RWPE2 (cell line): ENCODE measurements around the gene PRR30.

ENCODE experiments used
- ATAC-seq: fragments of 200-7000 bp; cut with Tn5 transposase; 3 replicates; pipeline ENCODE4 v1.9.1; 2021; ENCODE audit warnings: low read depth
- DNase-seq: peaks from one replicate; pipeline ENCODE4 v3.0.0-alpha.2; 2020; ENCODE audit warnings: low spot score
- H3K27ac ChIP-seq: fragments of 450-650 bp; 2 replicates; pipeline ENCODE4 v1.5.1; 2017; ENCODE audit warnings: mild to moderate bottlenecking; ENCODE audit not compliant: poor library complexity, severe bottlenecking
- H3K27me3 ChIP-seq: fragments of 250-450 bp; sonication (Bioruptor Pico); 2 replicates; pipeline ENCODE4 v1.5.1; 2021; ENCODE audit warnings: mild to moderate bottlenecking, moderate library complexity; ENCODE audit not compliant: insufficient read depth, poor library complexity, severe bottlenecking
- H3K36me3 ChIP-seq: fragments of 250-450 bp; sonication (Bioruptor Pico); 2 replicates; pipeline ENCODE4 v1.5.1; 2020; ENCODE audit warnings: low read depth, mild to moderate bottlenecking, moderate library complexity
- H3K4me1 ChIP-seq: fragments of 250-450 bp; sonication (Bioruptor Pico); 2 replicates; pipeline ENCODE4 v1.5.1; 2021; ENCODE audit warnings: mild to moderate bottlenecking, moderate library complexity; ENCODE audit not compliant: insufficient read depth, poor library complexity, severe bottlenecking
- H3K4me3 ChIP-seq: fragments of 250-450 bp; sonication (Bioruptor Pico); 2 replicates; pipeline ENCODE4 v1.5.1; 2021; ENCODE audit warnings: mild to moderate bottlenecking, moderate library complexity; ENCODE audit not compliant: severe bottlenecking
- H3K9me3 ChIP-seq: fragments of 250-450 bp; sonication (Bioruptor Pico); 2 replicates; pipeline ENCODE4 v1.5.1; 2021; ENCODE audit warnings: mild to moderate bottlenecking, moderate library complexity; ENCODE audit not compliant: severe bottlenecking
- TF ChIP-seq, protein P1 (sequence below): fragments of 450-650 bp; IDR thresholded peaks from one replicate; pipeline ENCODE4 v1.5.1; 2017; ENCODE audit warnings: mild to moderate bottlenecking, moderate library complexity; ENCODE audit not compliant: poor library complexity, severe bottlenecking

The PRR30 gene

DNA sequence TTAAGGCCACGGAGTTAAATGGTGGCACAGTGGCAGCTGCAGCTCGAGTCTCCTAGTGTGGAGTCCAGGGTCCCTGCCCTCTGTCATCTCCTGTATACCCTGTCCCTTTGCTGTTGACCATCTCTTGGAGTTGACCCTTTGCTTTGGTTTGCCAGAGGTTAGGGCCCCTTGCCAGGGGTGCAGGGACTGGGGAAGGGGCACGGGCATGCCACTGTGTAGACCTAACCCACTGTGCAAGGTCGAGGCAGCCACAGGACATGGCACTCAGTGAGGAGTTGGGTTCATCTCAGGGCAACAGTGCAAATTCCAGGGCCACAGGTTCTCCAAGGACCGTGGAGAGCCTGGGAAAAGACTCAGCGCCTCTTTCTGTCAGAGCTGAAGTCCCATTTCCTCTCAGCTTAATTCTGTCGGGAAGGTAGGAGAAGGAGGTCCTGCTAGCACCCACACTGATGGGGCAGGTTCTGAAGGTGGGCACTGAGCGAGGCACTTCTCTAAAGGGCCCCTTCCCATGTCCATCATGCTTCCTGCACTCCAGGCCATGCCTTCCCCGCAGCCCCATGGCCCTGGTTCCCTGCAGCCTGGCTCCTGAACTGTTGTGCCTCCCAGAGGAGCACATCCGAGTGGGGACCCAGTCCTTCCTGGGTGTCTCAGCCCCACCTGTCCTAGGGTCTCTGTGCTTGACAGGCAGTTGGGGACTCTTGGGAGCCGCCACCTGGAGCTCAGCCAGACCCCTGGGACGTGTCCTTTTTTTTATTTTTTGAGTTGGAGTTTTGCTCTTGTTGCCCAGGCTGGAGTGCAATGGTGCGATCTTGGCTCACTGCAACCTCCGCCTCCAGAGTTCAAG, 49.9 kb downstream of the PRR30 start:
- TF ChIP-seq, protein P1, sequence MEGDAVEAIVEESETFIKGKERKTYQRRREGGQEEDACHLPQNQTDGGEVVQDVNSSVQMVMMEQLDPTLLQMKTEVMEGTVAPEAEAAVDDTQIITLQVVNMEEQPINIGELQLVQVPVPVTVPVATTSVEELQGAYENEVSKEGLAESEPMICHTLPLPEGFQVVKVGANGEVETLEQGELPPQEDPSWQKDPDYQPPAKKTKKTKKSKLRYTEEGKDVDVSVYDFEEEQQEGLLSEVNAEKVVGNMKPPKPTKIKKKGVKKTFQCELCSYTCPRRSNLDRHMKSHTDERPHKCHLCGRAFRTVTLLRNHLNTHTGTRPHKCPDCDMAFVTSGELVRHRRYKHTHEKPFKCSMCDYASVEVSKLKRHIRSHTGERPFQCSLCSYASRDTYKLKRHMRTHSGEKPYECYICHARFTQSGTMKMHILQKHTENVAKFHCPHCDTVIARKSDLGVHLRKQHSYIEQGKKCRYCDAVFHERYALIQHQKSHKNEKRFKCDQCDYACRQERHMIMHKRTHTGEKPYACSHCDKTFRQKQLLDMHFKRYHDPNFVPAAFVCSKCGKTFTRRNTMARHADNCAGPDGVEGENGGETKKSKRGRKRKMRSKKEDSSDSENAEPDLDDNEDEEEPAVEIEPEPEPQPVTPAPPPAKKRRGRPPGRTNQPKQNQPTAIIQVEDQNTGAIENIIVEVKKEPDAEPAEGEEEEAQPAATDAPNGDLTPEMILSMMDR: no peak
- Histone ChIP-seq H3K36me3 (no peaks in the 10 kb centered on the region), H3K27ac (no peak overlapping the region), H3K27me3 (no peaks in the 10 kb centered on the region), H3K9me3 (no peaks in the 10 kb centered on the region), H3K4me3 (no peak overlapping the region), H3K4me1 (no peaks in the 10 kb centered on the region)
- ATAC-seq (no peak), DNase-seq (no peak)

DNA sequence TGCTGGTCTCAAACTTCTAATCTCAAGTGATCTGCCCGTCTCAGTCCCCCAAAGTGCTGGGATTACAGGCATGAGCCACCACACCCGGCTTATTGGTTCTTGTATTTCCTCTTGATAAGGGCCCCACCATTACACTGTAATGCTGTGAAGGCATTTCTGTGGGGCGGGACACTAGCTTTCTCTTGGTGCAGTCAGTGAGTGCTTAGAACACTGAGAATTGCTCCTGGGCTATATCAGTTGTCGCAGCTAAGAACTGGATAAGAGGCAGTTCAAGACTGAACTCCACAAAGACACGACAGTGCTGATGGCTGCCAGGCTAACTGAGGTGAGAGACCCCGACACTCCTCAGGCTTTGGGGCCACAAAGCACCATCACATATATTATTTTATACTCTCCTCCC, 50.6 kb downstream of the PRR30 start:
- Histone ChIP-seq H3K36me3 (no peaks in the 10 kb centered on the region), H3K27me3 (no peaks in the 10 kb centered on the region), H3K9me3 (no peaks in the 10 kb centered on the region), H3K4me3 (no peak overlapping the region), H3K4me1 (no peaks in the 10 kb centered on the region), H3K27ac (no peak overlapping the region)
- ATAC-seq: no peak
- TF ChIP-seq, protein P1: no peak
- DNase-seq: no peak

DNA sequence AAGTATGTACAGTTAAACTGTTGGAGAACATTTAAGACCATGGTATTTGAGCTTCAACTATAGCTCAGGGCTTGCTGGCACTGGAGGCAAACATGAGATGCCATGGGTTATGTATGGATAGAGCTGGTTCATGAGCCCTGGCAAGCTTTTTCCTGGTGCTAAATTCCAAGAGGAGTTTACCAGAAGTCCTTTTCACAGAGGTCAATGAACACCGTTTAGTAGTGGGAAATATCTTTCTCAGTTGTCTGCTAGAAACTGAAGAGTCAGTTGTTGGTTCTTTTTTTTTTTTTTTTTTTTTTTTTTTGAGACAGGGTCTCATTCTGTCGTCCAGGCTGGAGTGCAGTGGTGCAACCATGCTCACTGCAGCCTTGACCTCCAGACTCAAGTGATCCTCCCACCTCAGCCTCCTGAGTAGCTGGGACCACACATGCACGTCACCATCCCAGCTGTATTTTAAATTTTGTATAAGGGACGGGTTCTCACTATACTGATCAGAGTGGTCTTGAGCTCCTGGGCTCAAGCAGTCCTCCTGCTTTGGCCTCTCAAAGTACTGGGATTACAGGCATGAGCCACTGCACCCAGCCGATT, 51.3 kb downstream of the PRR30 start:
- DNase-seq (no peak), ATAC-seq (no peak)
- Histone ChIP-seq H3K4me3 (no peak overlapping the region), H3K9me3 (no peaks in the 10 kb centered on the region), H3K27ac (no peak overlapping the region), H3K27me3 (no peaks in the 10 kb centered on the region), H3K4me1 (no peaks in the 10 kb centered on the region), H3K36me3 (no peaks in the 10 kb centered on the region)
- TF ChIP-seq, protein P1: no peak
